ENCODE measurements around the gene HPS6.
"Not testable (repeated sequence)": the region's sequence is repeated elsewhere in the genome, so short reads cannot be mapped to it uniquely, and the experiment has no call there.

HPS6 gene

DNA sequence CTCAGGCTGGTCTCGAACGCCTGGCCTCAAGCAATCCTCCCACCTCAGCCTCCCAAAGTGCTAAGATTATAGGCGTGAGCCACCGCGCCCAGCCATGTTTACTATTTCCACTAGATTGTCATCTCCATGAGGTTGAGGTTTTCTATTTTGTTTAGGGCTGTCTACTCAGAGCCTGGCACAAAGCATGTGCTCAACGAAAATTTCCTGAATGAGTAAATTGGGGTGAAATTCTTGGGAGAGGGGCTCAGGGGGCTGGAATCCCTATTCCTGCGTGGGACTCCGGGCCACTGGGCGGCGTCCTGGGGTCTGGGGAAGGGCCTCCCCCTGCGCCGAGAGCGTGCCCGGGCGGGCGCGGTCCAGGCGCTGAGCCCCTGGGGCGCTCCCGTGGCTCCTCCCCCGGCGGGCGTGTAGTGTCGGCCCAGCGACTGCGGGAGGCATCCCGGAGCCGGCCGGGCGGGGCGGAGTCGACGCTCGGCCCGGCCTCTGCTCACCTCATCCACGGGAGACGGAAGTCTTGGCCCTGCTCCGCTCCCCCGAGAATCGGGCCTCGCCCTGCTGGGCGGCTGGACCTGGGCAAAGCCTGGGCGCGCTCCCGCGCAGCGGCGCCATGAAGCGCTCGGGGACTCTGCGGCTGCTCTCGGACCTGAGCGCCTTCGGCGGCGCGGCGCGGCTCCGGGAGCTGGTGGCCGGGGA, at the start of gene HPS6:
Gene HPS6, plus strand, starts transcription at position 482 of the 693 bp plus-strand sequence. Its CDS starts 126 bp downstream, at position 608.
- DNase-seq = peak; percentile 83

DNA sequence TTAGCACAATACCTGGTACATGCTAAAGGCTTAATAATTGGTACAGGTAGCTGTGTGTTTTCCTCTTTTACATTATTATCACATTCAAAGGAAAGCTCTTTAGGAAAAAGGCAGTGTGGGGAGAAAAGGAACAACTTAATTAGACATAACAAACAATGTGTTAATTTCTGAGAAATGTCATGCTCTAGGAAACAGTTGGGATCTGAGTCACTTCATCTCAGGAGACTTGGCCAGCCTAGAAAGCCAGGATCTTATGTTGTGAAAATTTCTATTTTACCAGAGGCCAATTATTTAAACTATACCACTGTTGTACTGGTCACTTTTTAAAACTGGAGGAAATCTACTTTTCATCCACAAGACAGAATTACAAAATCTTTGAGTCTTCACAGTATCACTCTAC, 48.7 kb upstream of the HPS6 start:
- no peak for DNase-seq

DNA sequence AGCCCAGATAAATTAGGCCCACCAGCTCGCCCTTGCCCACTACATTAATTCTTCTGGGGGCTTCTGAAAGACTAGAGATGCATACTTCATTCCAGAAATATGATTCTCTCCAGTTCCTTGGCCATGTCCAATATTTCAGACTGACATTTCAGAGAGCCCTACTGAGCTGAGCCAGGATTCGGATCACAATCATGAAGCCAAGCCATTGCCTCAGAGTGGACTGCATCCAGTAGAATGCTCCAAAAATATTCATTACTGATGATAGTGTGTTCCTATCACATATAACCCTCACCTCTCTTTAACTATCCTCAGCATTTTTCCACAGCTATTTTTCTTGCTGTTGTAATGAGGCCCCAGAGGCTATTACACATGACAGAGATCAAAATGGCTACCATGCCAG, 47.9 kb upstream of the HPS6 start:
- no peak for DNase-seq

DNA sequence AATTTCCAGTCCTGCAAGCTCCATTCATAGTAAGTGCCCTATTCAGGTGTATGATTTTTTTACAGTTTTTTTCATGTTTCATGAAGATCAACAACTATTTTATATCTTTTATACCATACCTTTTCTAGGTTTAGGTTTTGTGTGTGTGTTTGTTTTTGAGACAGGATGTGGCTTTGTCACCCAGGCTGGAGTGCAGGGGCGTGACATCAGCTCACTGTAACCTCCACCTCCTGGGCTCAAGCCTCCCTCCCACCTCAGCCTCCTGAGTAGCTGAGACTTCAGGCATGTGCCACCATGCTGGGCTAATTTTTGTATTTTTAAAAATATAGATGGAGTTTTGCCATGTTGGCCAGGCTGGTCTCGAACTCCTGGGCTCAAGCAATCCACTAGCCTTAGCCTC, 44.2 kb upstream of the HPS6 start:
- DNase-seq = no peak

DNA sequence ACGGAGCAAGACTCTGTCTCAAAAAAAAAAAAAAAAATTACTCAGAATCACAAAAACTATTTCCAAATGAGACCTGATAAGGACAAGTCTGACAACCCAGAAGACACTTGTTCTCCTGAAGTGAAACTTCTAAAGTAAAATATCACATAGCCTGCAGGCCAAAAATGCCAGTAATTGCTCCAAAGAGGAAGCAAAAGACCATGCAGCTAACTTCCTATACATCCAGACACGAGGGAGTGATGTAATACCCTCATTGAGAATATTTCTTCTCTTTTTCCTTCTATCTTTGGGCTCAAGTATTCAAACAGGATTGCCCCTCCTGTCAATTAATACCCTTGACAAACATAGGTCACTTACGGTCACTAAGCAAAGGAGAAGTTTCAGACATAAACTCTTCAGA, 40.4 kb upstream of the HPS6 start:
- DNase-seq = no peak

DNA sequence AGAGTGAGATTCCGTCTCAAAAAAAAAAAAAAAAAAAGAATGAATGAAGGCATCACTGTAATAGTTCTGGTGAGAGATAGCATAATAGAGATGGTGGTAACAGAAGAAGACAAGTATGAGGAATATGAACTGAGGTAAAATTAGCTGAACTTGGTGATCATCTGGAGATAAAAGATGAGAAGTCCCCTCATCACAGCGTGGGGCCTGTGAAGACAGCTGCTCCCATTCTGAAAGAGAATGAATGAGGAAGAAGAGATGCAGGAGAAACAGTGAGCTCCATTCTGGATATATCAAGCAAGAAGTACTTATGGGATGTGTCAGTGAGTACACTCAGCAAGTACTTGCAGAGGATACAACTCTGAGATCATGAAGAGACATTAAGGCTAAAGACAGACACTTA, 37.9 kb upstream of the HPS6 start:
- DNase-seq = no peak

DNA sequence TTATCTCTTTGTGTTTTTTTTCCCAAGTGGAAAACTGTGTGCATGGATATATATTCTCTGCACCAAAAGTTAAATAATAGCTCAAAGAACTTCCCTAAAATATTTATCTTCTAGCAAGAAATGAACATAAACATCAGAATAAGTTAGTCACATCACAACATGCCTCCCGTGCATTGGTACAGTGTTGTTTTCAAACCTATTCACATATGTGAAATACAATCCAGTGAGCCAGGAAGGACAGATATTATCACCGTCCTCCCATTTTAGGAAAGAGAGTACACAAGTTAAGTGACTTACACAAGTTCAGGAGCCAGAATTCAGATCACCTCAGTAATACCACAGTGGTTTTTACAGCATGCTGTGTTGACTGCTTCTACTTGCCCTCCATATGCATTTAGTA, 31.4 kb upstream of the HPS6 start:
- DNase-seq = no peak

DNA sequence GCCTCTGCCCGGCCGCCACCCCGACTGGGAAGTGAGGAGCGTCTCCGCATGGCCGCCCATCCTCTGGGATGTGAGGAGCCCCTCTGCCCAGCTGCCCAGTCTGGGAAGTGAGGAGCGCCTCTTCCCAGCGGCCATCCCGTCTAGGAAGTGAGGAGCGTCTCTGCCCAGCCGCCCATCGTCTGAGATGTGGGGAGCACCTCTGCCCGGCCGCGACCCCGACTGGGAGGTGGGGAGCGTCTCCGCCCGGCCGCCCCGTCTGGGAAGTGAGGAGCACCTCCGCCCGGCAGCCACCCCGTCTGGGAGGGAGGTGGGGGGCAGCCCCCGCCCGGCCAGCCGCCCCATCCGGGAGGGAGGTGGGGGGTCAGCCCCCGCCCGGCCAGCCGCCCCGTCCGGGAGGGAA, 29.3 kb upstream of the HPS6 start:
- DNase-seq = not testable (repeated sequence)

DNA sequence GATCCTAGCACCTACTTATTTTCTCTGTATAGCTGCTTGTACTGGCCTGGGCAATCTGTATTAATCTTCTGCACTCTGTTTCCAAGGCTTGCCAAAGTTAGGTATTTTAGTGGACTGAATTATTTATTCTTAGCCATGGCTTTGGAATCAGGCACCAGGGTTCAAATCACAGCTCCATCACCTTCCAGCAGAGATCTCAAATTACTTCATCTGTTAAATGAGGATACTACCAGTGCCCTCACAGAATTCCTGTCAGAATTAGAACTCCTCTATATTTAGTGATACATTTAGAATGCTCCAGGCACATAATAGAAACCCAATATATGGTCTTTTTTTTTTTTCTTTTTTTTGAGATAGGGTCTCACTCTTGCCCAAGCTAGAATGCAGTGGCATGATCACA, 26.7 kb upstream of the HPS6 start:
- DNase-seq = no peak

DNA sequence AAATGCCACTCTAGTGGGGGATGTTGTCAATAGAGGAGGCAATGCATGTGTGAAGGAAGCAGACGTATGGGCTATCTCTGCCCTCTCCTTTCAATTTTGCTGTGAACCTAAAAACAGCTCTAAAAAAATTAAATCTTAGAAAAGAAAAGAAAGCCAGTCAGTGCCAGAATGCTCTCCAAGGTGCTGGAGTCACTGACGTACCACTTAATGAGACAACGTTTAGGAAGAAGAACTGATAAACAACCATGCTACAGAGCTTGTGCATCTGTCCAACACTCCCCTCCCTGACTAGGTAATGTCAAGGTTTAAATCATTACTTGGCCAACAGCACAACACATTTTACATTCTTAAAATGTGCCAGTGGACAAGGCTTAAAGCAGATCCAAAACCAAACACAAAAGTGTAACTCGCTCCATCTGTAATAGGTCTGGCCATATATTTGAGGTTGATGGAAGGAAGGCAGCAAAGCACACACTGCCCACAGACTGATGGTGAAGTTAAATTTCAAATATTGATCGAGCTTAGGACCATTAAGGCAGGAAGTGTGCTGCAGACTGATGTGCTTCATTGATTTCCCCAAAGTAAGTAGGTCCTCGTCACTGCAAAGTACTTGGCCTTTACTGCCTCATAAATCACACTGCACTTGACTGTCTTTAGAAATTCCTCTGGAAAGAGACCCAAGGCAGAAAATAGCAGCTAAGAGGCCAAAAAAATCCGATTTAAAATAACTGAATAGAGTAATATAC, 24.7 kb upstream of the HPS6 start:
- DNase-seq = no peak

DNA sequence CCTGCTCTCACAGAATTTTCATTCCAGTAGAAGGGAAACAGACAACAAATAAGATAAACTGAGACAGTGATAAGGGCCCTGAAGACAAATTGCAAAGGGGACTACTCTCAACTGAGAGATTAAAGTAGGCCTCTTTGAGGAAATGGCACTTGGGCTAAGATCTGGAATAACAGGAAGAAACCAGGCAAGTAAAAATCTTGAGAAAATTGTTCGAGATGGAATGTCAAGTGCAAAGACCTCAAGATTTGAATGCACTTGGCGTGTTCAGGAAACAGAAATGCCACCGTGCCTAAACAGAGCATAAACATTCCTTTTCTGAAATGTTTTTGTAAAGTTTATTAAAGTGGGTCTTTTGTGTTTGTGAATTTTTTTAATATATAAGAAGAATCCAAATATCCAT, 19.9 kb upstream of the HPS6 start:
- DNase-seq = no peak

DNA sequence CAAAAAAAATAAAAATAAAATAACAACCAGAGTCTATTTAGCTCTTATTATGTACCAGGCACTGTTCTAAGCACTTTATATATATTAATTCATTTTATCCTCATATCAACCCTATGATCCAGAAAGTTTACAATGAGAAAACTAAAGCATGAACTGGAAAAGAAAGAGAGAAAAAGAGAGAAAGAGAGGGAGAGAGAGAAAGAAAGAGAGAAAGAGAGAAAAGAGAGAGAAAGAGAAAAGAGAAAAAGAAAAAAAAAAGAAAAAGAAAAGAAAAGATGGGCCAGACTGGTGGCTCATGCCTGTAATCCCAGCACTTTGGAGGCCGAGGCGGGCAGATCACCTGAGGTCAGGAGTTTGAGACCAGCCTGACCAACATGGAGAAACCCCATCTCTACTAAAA, 19.1 kb upstream of the HPS6 start:
- no peak for DNase-seq

DNA sequence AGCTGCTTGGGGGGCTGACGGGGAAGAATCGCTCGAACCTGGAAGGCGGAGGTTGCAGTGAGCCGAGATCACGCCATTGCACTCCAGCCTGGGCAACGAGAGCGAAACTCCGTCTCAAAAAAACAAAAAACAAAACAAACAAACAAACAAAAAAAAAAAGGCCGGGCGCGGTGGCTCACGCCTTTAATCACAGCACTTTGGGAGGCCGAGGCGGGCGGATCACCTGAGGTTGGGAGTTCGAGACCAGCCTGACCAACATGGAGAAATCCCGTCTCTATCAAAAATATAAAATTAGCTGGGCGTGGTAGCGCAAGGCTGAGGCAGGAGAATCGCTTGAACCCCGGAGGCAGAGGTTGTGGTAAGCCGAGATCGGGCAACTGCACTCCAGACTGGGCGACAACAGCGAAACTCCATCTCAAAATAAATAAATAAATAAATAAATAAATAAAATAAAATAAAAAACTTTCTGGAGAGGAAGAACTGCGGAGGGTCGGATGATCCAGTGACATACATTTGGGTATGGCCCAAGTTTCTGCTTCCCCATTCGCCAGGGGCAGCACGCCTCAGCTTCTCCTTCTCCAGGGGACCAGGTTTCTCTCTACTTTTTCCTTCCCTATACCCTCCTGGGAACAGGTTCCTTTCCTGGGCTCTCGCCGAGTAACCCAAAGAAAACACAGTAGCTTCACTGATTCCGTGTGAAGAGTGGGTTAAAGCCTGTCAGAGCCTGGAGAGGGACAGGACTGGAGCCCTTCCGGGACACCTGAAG, 10.1 kb upstream of the HPS6 start:
- DNase-seq = not testable (repeated sequence)

DNA sequence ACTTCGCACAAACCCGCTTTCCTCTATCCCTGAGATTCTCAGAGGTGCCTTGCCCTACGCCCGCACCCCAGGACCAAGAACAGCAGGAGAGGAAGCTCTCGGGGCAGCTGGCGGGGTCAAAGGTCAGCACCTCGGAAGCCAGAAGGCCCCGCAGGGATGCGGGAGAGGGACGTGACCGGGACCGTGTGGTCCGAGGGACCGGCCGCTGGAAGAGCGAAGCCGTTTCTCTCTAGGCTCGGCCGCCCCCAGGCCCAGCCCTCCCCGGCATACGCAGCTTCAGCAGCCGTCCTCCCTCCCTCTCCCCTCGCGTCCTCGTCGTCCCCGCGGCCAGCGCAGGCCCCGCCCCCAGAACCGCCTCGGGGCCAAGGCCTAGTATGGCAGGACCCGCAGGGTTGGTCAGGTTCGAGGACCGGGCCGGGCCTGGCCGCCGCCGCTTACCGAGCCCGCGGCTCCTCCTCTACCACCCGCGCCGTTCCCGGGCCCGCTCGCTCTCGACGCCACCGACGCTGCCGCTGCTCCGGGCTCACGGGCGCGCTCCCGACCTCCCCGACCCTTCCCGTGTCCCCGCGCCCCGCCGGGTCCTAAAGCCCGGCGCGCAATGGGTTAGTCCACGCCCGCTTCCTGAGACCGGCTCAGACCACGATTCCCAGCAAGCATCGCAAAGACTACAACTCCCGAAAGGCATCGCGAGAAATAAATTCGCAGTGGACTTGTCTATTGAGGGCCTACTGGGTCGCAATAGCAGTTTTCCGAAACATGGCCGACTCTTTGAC, 9.3 kb upstream of the HPS6 start, which contains the start of gene ARMH3:
Gene ARMH3, minus strand, starts transcription at position 527 of the 773 bp plus-strand sequence. CDS start 16,059 bp downstream, outside the sequence.
- peak; percentile 94 for DNase-seq

DNA sequence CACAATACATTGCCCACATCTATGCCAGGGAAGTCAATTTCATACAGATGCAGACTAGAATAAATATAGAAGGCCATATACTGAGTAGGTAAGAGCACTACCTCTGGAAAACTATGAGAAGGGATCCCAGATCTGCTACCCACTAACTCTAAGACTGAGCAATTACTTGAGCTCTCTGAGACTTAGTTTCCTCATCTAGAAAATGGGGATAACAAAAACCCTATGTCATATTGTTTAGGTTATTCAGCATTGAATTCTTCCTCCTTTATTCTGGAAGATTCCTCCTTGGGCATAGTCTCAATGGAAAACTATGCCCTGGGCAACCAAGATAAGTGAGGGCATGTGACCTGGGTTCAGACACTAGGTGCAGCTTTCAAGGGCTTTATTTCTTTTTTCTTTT, 5.2 kb upstream of the HPS6 start:
- no peak for DNase-seq

DNA sequence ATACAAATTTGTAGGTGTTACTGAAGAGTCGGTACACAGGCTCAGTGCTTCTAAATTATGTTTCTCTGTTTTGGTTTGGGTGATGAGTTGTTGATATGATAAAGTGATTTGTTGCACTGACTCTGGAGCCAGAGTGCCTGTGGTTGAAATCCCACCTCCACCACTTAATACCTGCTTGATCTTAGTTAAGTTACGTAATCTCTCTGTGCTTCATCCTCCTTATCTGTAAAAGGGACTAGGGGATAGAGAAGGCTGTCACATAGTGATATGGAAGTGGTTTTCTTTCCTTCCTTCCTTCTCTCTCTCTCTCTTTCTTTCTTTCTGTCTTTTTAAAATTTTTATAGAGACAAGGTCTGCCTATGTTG, 664 bp upstream of the HPS6 start:
- no peak for DNase-seq

DNA sequence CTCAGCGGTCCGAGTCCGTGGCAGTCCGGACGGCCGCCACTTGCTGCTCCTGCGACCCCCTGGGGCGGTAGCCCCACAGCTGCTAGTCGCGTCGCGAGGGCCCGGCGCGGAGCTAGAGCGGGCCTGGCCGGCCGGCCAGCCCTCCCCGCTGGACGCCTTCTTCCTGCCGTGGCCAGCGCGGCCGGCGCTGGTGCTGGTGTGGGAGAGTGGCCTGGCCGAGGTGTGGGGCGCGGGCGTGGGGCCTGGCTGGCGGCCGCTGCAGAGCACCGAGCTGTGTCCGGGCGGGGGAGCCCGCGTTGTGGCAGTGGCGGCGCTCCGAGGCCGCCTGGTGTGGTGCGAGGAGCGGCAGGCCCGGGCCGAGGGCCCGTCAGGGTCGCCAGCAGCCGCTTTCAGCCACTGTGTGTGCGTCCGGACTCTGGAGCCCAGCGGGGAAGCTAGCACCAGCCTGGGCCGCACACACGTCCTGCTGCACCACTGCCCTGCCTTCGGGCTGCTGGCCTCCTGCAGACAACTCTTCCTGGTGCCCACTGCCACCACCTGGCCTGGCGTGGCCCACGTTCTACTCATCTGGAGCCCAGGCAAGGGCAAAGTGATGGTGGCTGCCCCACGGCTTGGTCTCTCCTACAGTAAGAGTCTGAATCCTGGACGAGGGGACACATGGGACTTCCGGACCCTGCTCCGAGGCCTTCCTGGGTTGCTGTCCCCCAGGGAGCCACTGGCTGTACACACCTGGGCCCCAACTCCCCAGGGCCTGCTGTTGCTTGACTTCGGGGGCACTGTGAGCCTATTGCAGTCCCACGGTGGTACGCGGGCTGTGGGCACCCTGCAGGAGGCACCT, 631 bp downstream of the HPS6 start:
- no peak for DNase-seq

DNA sequence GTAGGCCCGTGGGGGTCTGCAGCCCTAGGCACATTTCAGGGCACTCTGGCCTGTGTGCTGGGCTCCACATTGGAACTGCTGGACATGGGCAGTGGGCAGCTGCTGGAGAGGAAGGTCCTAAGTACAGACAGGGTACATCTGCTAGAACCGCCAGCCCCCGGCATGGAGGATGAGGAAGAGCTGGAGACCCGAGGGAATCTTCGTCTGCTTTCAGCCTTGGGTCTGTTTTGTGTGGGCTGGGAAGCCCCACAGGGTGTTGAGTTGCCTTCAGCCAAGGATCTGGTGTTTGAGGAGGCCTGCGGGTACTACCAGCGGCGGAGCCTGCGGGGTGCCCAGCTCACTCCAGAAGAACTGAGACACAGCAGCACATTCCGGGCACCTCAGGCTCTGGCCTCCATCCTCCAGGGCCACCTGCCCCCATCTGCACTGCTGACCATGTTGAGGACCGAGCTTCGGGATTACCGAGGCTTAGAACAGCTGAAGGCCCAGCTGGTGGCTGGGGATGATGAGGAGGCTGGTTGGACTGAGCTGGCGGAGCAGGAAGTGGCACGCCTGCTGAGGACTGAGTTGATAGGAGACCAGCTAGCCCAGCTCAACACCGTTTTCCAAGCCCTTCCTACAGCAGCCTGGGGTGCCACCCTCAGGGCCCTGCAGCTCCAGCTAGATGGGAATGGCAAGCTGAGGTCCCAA, 1.4 kb downstream of the HPS6 start:
- no peak for DNase-seq

DNA sequence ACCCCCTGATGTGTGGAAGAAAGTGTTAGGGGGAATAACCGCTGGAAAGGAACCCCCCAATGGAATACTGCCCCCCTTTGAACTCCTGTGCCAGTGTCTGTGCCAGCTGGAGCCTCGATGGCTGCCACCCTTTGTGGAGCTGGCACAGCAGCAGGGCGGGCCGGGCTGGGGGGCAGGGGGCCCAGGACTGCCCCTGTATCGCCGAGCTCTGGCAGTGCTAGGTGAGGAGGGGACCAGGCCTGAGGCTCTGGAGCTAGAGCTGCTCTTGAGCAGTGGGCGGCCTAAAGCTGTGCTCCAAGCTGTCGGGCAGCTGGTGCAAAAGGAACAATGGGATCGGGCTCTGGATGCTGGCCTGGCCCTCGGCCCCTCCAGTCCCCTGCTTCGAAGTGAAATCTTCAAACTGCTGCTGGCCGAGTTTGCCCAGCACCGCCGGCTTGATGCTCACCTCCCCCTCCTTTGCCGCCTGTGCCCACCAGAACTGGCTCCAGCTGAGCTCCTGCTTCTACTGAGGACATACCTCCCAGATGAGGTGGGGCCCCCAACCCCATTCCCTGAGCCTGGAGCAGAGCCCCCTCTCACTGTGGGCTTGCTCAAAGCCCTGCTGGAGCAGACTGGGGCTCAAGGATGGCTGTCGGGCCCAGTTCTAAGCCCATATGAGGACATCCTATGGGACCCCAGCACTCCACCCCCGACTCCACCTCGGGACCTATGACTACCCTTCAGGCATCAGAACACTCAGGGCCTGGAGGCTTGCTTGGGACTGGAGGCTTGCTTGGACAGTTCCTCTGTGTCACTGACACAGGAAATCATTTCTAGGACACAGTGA, 2.2 kb downstream of the HPS6 start:
- no peak for DNase-seq

DNA sequence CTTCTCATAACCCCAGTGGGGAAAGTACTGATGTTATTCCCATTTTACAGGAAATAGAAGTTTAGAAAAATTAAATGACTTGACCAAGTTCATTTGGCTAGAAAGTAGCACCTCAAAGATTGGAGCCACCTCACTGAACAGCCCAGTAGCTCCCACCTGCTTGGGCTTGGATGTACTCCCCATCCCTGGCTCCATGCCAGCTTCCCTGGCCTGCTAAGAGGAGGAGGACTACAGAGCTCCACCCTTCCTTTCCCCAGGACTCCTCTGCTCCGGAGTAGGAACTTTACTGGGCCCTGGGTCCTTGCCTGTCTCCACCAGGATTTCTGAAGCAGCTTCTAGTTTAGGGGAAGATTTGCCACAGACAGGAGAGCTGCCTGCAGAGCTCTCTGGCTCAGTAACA, 3.1 kb downstream of the HPS6 start:
- DNase-seq = peak; percentile 63

DNA sequence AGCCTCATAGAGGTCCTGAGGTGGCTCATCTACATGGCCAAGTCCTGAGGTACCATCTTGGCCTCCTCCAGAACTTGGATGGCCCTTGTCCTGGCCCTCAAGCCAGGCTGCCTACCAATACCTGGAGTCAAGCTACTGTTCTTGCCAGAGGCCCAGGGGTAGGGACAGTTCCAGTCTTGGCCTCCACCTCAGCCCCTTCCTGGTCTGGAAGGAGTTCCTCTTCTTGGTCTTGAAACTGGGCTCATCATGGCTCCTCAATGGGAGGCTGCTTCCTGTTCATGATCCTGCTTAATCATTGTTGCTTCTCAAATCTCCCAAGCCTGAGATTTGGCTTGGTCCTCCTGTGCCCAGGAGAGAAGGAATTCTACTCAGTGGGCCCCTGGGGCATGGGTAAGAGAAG, 3.9 kb downstream of the HPS6 start:
- DNase-seq = no peak
